Stimulated activated CD4-positive, alpha-beta T cell treated with anti-CD3 and anti-CD28 coated beads, Interleukin-4, amount 100 ng/mL, for 48 hours (primary cell): ENCODE results near the gene AWAT2.
A peak's percentile ranks its signal among the peaks of the same experiment; 100 is the strongest.

ENCODE experiments used
- DNase-seq, 2 donors: peaks; one replicate each; pipeline ENCODE4 v3.0.0-alpha.2; 2020; ENCODE audit warnings: low read depth in 2 of 2

AWAT2 gene

GRCh38 chrX:70042399-70043371 lies 7.1 kb downstream of the AWAT2 start:
- no peak for DNase-seq

GRCh38 chrX:70041993-70042392 lies 7.7 kb downstream of the AWAT2 start:
- no peak for DNase-seq

- no peak for DNase-seq
These were observed 10.0 kb downstream of the AWAT2 start for GRCh38 chrX:70039758-70040157.

- no peak for DNase-seq
These were observed 10.8 kb downstream of the AWAT2 start for GRCh38 chrX:70038951-70039350.

- DNase-seq = no peak
These were observed 11.2 kb downstream of the AWAT2 start for GRCh38 chrX:70038515-70038914.

GRCh38 chrX:70034646-70035045 lies 15.1 kb downstream of the AWAT2 start:
- DNase-seq = no peak

- peak; percentile 21 to 23 for DNase-seq
These were observed 16.2 kb downstream of the AWAT2 start for GRCh38 chrX:70033348-70034051.

GRCh38 chrX:70032792-70033191 lies 16.9 kb downstream of the AWAT2 start:
- DNase-seq = no peak

GRCh38 chrX:70030301-70030767 lies 19.4 kb downstream of the AWAT2 start:
- peak; percentile 2 to 22 for DNase-seq

GRCh38 chrX:70029863-70030262 lies 19.9 kb downstream of the AWAT2 start:
- no peak for DNase-seq

GRCh38 chrX:70026851-70027200 lies 22.9 kb downstream of the AWAT2 start:
- no peak for DNase-seq

- no peak for DNase-seq
These were observed 23.5 kb downstream of the AWAT2 start for GRCh38 chrX:70026112-70026850.

GRCh38 chrX:70025464-70025863 lies 24.3 kb downstream of the AWAT2 start:
- DNase-seq = no peak

GRCh38 chrX:70022616-70023015 lies 27.1 kb downstream of the AWAT2 start:
- DNase-seq = no peak

GRCh38 chrX:70016513-70016912 lies 33.2 kb downstream of the AWAT2 start:
- no peak for DNase-seq

GRCh38 chrX:70013466-70014381 lies 36.0 kb downstream of the AWAT2 start:
- DNase-seq = no peak

GRCh38 chrX:70012756-70013155 lies 37.0 kb downstream of the AWAT2 start:
- no peak for DNase-seq

- DNase-seq = no peak
These were observed 39.8 kb downstream of the AWAT2 start for GRCh38 chrX:70009970-70010369.

GRCh38 chrX:70009049-70009448 lies 40.7 kb downstream of the AWAT2 start:
- no peak for DNase-seq

GRCh38 chrX:70007946-70008345 lies 41.8 kb downstream of the AWAT2 start:
- no peak for DNase-seq

GRCh38 chrX:70001708-70002341 lies 47.9 kb downstream of the AWAT2 start:
- no peak for DNase-seq
